IMR-90 (cell line): Measurements from ENCODE around the gene MNS1. TPM values are rescaled to one million over a fixed set of nuclear protein-coding genes. Genes with fewer than 3 reads are reported as not detected.

Source experiments
- ATAC-seq: fragments of 200-7000 bp; cut with Tn5 transposase; 2 replicates; pipeline ENCODE4 v1.9.1; 2020; ENCODE audit warnings: low read depth, mild to moderate bottlenecking, moderate library complexity
- BruUV-seq: library from RNA; stranded (reverse); fragments of 400-500 nt; replicated peaks from 2 replicates; lab custom pipeline; 2021; lab: Mats Ljungman, UMichigan
- CTCF ChIA-PET: fragments of 300-600 bp; formaldehyde crosslinking; extraction: SDS; loops from one replicate; lab custom pipeline; 2021; ENCODE audit warnings: antibody characterized with exemption; lab: Yijun Ruan, JAX
- POLR2A ChIA-PET: fragments of 300-600 bp; sonication (Branson Sonifier 250); formaldehyde crosslinking; loops from one replicate; lab custom pipeline; 2022; ENCODE audit warnings: antibody characterized with exemption; ENCODE audit not compliant: unreplicated experiment; lab: Charles Lee
- DNase-seq: peaks from one replicate; pipeline ENCODE4 v3.0.0; 2013
- H2AFZ ChIP-seq: replicated peaks from 2 replicates; pipeline ENCODE3; 2013; ENCODE audit warnings: low read length, mild to moderate bottlenecking; ENCODE audit not compliant: poor library complexity
- H2AK5ac ChIP-seq: 2 replicates; pipeline ENCODE4 v1.6.1; 2013; ENCODE audit warnings: low read depth, low read length, inconsistent platforms
- H2AK9ac ChIP-seq: replicated peaks from 2 replicates; pipeline ENCODE3; 2013; ENCODE audit warnings: mild to moderate bottlenecking, low read depth, low read length, moderate library complexity; ENCODE audit not compliant: poor library complexity
- H2BK120ac ChIP-seq: 2 replicates; pipeline ENCODE4 v1.6.1; 2013; ENCODE audit warnings: low read depth, low read length, inconsistent platforms
- H2BK15ac ChIP-seq: 3 replicates; pipeline ENCODE4 v1.6.1; 2013; ENCODE audit warnings: low read depth, low read length, inconsistent platforms
- H2BK20ac ChIP-seq: 2 replicates; pipeline ENCODE4 v1.6.1; 2013; ENCODE audit warnings: low read depth, mild to moderate bottlenecking, inconsistent platforms, low read length, moderate library complexity
- H2BK5ac ChIP-seq: 2 replicates; pipeline ENCODE4 v1.6.1; 2013; ENCODE audit warnings: mild to moderate bottlenecking, low read depth, low read length, inconsistent platforms; ENCODE audit not compliant: poor library complexity, severe bottlenecking
- H3K14ac ChIP-seq: replicated peaks from 2 replicates; pipeline ENCODE4 v1.6.1; 2013; ENCODE audit warnings: low read depth, low read length, inconsistent platforms
- H3K18ac ChIP-seq: 2 replicates; pipeline ENCODE4 v1.6.1; 2013; ENCODE audit warnings: low read depth, low read length, control low read depth
- H3K23ac ChIP-seq: 2 replicates; pipeline ENCODE4 v1.6.1; 2013; ENCODE audit warnings: low read depth, low read length, inconsistent platforms
- H3K27ac ChIP-seq: 2 replicates; pipeline ENCODE4 v1.5.1; 2013; ENCODE audit warnings: mild to moderate bottlenecking, control low read depth, low read length; ENCODE audit not compliant: insufficient read depth
- H3K27me3 ChIP-seq: 2 replicates; pipeline ENCODE4 v1.6.1; 2013; ENCODE audit warnings: low read length; ENCODE audit not compliant: control insufficient read depth, insufficient read depth
- H3K36me3 ChIP-seq: 2 replicates; pipeline ENCODE4 v1.6.1; 2013; ENCODE audit warnings: low read length, mixed read lengths; ENCODE audit not compliant: control insufficient read depth, insufficient read depth
- H3K4ac ChIP-seq: 2 replicates; pipeline ENCODE4 v1.6.1; 2013; ENCODE audit warnings: low read depth, low read length, inconsistent platforms
- H3K4me1 ChIP-seq: 2 replicates; pipeline ENCODE4 v1.6.1; 2013; ENCODE audit warnings: low read length, mixed read lengths; ENCODE audit not compliant: control insufficient read depth, insufficient read depth
- H3K4me2 ChIP-seq: 2 replicates; pipeline ENCODE4 v1.6.1; 2013; ENCODE audit warnings: low read depth, mild to moderate bottlenecking, control low read depth, low read length, moderate library complexity
- H3K4me3 ChIP-seq: 2 replicates; pipeline ENCODE4 v1.5.1; 2013; ENCODE audit warnings: low read depth, mild to moderate bottlenecking, control low read depth, low read length, moderate library complexity; ENCODE audit not compliant: insufficient read depth
- H3K56ac ChIP-seq: 2 replicates; pipeline ENCODE4 v1.6.1; 2013; ENCODE audit warnings: low read length, inconsistent platforms; ENCODE audit not compliant: insufficient read depth; ENCODE audit errors: extremely low read depth
- H3K79me1 ChIP-seq, 2 experiments: 2 replicates each; pipeline ENCODE4 v1.6.1; 2013; ENCODE audit warnings: low read length in 2 of 2, inconsistent platforms in 1 of 2, low read depth in 1 of 2
- H3K9ac ChIP-seq: 2 replicates; pipeline ENCODE4 v1.6.1; 2013; ENCODE audit warnings: low read depth, low read length, control low read depth
- H3K9me1 ChIP-seq: 2 replicates; pipeline ENCODE4 v1.6.1; 2013; ENCODE audit warnings: low read length, inconsistent platforms; ENCODE audit not compliant: insufficient read depth
- H3K9me3 ChIP-seq: 2 replicates; pipeline ENCODE4 v1.6.1; 2013; ENCODE audit warnings: low read length; ENCODE audit not compliant: control insufficient read depth, insufficient read depth
- H4K20me1 ChIP-seq: 2 replicates; pipeline ENCODE4 v1.6.1; 2013; ENCODE audit warnings: low read length, inconsistent platforms; ENCODE audit not compliant: insufficient read depth
- H4K5ac ChIP-seq: 2 replicates; pipeline ENCODE4 v1.6.1; 2013; ENCODE audit warnings: mild to moderate bottlenecking, low read depth, low read length, control low read depth
- H4K8ac ChIP-seq, 2 experiments: 2 replicates each; pipeline ENCODE4 v1.6.1; 2013; ENCODE audit warnings: low read depth in 2 of 2, low read length in 2 of 2, control low read depth in 1 of 2, inconsistent platforms in 1 of 2
- H4K91ac ChIP-seq: 2 replicates; pipeline ENCODE4 v1.6.1; 2013; ENCODE audit warnings: low read depth, low read length, inconsistent platforms; ENCODE audit not compliant: insufficient read depth
- BHLHE40 ChIP-seq: fragments of 150-350 bp; IDR thresholded peaks from 2 replicates; pipeline ENCODE4 v1.6.1; 2016; ENCODE audit warnings: mild to moderate bottlenecking, low read depth, low read length
- CHD1 ChIP-seq: IDR thresholded peaks from 2 replicates; pipeline ENCODE4 v1.6.1; 2012; ENCODE audit warnings: low read depth, low read length, improper control_type of control experiment
- CTCF ChIP-seq: conservative IDR thresholded peaks from 2 replicates; pipeline ENCODE4 v1.5.1; 2012; ENCODE audit warnings: mild to moderate bottlenecking, low read depth, low read length, improper control_type of control experiment
- MAFK ChIP-seq: IDR thresholded peaks from 2 replicates; pipeline ENCODE4 v1.6.1; 2012; ENCODE audit warnings: low read depth, low read length, improper control_type of control experiment
- MAZ ChIP-seq: IDR thresholded peaks from 2 replicates; pipeline ENCODE4 v1.6.1; 2012; ENCODE audit warnings: low read depth, mild to moderate bottlenecking, low read length, improper control_type of control experiment, moderate library complexity, borderline replicate concordance
- POLR2A ChIP-seq: IDR thresholded peaks from 2 replicates; pipeline ENCODE4 v1.6.1; 2012; ENCODE audit warnings: mild to moderate bottlenecking, low read depth, low read length
- RAD21 ChIP-seq: IDR thresholded peaks from 2 replicates; pipeline ENCODE4 v1.6.1; 2012; ENCODE audit warnings: low read length, improper control_type of control experiment
- RCOR1 ChIP-seq: IDR thresholded peaks from 2 replicates; pipeline ENCODE4 v1.6.1; 2012; ENCODE audit warnings: mild to moderate bottlenecking, low read length, improper control_type of control experiment; ENCODE audit not compliant: insufficient replicate concordance
- RFX5 ChIP-seq: IDR thresholded peaks from 2 replicates; pipeline ENCODE4 v1.8.0; 2012; ENCODE audit warnings: low read depth, mild to moderate bottlenecking, low read length, moderate library complexity
- SMC3 ChIP-seq: fragments of 150-350 bp; IDR thresholded peaks from 2 replicates; pipeline ENCODE4 v1.6.1; 2016; ENCODE audit warnings: low read depth, mild to moderate bottlenecking, antibody characterized with exemption, low read length, moderate library complexity
- WGBS, 2 experiments: methylation state at CpG; one replicate each; pipeline versions ENCODE4 v1.1.5 to v1.1.7; 2013; ENCODE audit warnings: missing lambda C conversion rate in 2 of 2; ENCODE audit not compliant: insufficient read length in 1 of 2; ENCODE audit errors: extremely low coverage in 2 of 2; 5-methylcytosine and 5-hydroxymethylcytosine counted together
- dilution Hi-C: fragments of 300-500 bp; cut with HindIII; formaldehyde crosslinking; loops from one replicate; pipeline ENCODE4 v1.14.3; 2018; ENCODE audit warnings: low sequenced_read_pairs; ENCODE audit not compliant: unreplicated experiment
- in situ Hi-C: fragments of 300-500 bp; cut with MboI; formaldehyde crosslinking; loops from 3 replicates; pipeline ENCODE4 v1.14.3; 2019; ENCODE audit warnings: low sequenced_read_pairs, inconsistent platforms, mixed read lengths
- intact Hi-C: fragments of 100-400 bp; cut with micrococcal nuclease; formaldehyde crosslinking; loops from 2 replicates; pipeline ENCODE4 v1.10.0; 2022
- polyA plus RNA-seq, 3 experiments: library from polyadenylated mRNA; depleted of rRNA; stranded (reverse); fragments of >200 nt; gene quantifications; 2 replicates each; pipeline ENCODE4 v1.2.3, GENCODE V29; 2012; ENCODE audit warnings: low replicate concordance in 1 of 3
- total RNA-seq: library from RNA; depleted of rRNA; stranded (reverse); fragments of >200 nt; gene quantifications from 2 replicates; pipeline ENCODE4 v1.2.3, GENCODE V29; 2012
- TF ChIP-seq, protein P1 (sequence below): fragments of 150-350 bp; IDR thresholded peaks from 2 replicates; pipeline ENCODE4 v1.6.1; 2017; ENCODE audit warnings: mild to moderate bottlenecking, antibody characterized with exemption, low read length, low read depth

The MNS1 gene
- total and polyA plus RNA-seq, 2 of the 4 experiments (the other 2 are of a cell fraction), result 0.36 to 0.84 TPM

GRCh38 chr15:56428821-56429458 is 36.0 kb downstream of the MNS1 start:
- no peaks in the 10 kb centered on the region for H3K36me3 ChIP-seq
- no peak overlapping the region for H4K5ac ChIP-seq
- no peak overlapping the region for H2AK5ac ChIP-seq
- no peaks in the 10 kb centered on the region for H4K20me1 ChIP-seq
- BruUV-seq, result no TSS peak
- DNase-seq (peak; percentile 39), ATAC-seq (peak; percentile 71)
- no peak overlapping the region for H2BK120ac ChIP-seq
- POLR2A ChIA-PET, result no interaction called here
- H3K4me3 ChIP-seq, result no peak overlapping the region
- no peak overlapping the region for H2AK9ac ChIP-seq
- intact Hi-C loops (loop anchor here (1.0 to 10.0 kb wide), 7 partner anchors 183 to 780 kb away; partner anchors contain the start of gene NEDD4), dilution Hi-C loops (no loop called here), in situ Hi-C loops (loop anchor here (25.0 kb wide), 1 partner anchor 767 kb away; no protein-coding TSS in a partner anchor)
- no peak overlapping the region for H3K23ac ChIP-seq
- no peak overlapping the region for H2BK20ac ChIP-seq
- no peak overlapping the region for H3K4ac ChIP-seq
- no peak for TF ChIP-seq POLR2A
- no peak for TF ChIP-seq BHLHE40
- no peak for TF ChIP-seq CHD1
- peak; percentile 64 for TF ChIP-seq CTCF
- TF ChIP-seq RAD21, result peak; percentile 56
- TF ChIP-seq SMC3, result peak; percentile 44; the same call in 1 of the 2 replicates
- TF ChIP-seq RCOR1, result no peak
- TF ChIP-seq MAZ, result no peak
- no peak for TF ChIP-seq MAFK
- TF ChIP-seq, protein P1, sequence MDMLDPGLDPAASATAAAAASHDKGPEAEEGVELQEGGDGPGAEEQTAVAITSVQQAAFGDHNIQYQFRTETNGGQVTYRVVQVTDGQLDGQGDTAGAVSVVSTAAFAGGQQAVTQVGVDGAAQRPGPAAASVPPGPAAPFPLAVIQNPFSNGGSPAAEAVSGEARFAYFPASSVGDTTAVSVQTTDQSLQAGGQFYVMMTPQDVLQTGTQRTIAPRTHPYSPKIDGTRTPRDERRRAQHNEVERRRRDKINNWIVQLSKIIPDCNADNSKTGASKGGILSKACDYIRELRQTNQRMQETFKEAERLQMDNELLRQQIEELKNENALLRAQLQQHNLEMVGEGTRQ, result no peak
- no peak for TF ChIP-seq RFX5
- no peak overlapping the region for H2BK5ac ChIP-seq
- H3K56ac ChIP-seq, result no peak overlapping the region
- no peak overlapping the region for H3K18ac ChIP-seq
- no peak overlapping the region for H4K91ac ChIP-seq
- H3K27ac ChIP-seq, result no peak overlapping the region
- CTCF ChIA-PET, result interaction anchor here (1.0 kb wide), 1 partner anchor 184 kb away, joined by 3 read pairs; no protein-coding TSS in a partner anchor
- no peaks in the 10 kb centered on the region for H3K4me1 ChIP-seq
- H3K79me1 ChIP-seq, result no peaks in the 10 kb centered on the region
- H4K8ac ChIP-seq, result no peak overlapping the region
- no peaks in the 10 kb centered on the region for H3K27me3 ChIP-seq
- no peaks in the 10 kb centered on the region for H3K9me1 ChIP-seq
- WGBS, 2 experiments, result no CpG with 5 or more reads among the region's 2 CpGs
- H3K9ac ChIP-seq, result no peak overlapping the region
- H2BK15ac ChIP-seq, result no peak overlapping the region
- H3K4me2 ChIP-seq, result no peak overlapping the region
- H2AFZ ChIP-seq, result no peak overlapping the region
- no peaks in the 10 kb centered on the region for H3K9me3 ChIP-seq
- no peak overlapping the region for H3K14ac ChIP-seq
